NCI-H2029 treated with DMSO at 0.1 percent for 48 hours (cell line): Measurements from ENCODE around the gene SERHL2.
"Not testable (repeated sequence)": the region's sequence is repeated elsewhere in the genome, so short reads cannot be mapped to it uniquely, and the experiment has no call there.

Experiments used
- DNase-seq: peaks from one replicate; lab custom pipeline; 2025; lab: John Stamatoyannopoulos, UW

The SERHL2 gene

DNA sequence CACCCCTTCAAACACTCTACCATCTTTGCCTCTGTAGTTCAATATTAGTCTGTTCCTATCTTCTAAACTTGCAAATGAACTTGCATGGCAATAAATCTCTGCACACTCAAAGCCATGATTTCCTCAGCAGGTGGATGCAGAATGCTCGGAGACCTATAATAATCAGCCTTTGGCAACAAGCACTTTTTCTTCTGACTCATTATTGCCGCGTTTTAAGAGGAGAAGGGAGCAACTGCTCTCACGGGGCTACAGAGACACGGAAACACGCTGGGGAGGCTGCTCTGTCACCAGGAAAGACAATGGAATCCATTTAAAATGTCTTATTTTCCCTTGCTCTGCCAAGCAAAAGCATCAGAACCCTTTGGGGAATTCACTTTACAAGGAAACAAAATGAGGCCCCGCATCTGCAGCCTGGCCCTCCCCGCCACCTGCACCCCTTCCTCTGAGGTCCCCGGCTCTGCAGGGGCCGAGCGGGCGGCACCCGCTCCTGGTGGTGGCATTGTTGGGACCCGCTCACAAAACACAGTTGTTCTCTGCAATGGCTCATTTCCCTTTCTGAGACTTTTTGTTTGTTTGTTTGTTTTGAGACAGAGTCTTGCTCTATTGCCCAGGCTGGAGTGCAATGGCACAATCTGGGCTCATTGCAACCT is 18.5 kb upstream of the SERHL2 start:
- DNase-seq: not testable (repeated sequence)

DNA sequence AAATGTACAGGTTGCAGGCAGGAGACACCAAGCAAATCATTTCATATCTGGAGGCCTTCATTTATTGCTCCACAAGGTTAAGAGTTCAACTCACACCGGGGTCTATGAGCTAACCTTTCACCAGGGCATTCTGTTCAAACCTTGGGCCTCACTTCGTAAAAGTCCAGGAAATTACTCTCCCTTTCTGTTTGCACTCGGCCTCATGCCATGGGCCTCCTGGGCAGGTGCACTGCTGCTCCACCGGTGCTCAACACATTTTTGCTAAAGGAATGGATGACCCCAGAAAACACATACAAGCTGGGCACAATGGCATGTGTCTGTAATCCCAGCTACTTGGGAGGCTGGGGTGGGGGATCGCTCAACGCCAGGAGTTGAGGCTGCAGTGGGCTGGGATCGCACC is 17.6 kb upstream of the SERHL2 start:
- DNase-seq: no peak

DNA sequence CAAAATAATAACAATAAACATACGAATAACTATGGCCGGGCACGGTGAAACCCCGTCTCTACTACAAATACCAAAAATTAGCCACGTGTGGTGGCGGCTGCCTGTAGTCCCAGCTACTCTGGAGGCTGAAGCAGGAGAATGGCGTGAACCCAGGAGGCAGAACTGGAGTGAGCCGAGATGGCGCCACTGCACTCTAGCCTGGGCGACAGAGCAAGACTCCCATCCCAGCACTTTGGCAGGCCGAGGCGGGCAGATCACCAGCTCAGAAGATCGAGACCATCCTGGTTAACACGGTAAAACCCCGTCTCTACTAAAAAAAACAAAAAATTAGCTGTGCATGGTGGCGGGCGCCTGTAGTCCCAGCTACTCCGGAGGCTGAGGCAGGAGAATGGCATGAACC is 17.1 kb upstream of the SERHL2 start:
- not testable (repeated sequence) for DNase-seq

DNA sequence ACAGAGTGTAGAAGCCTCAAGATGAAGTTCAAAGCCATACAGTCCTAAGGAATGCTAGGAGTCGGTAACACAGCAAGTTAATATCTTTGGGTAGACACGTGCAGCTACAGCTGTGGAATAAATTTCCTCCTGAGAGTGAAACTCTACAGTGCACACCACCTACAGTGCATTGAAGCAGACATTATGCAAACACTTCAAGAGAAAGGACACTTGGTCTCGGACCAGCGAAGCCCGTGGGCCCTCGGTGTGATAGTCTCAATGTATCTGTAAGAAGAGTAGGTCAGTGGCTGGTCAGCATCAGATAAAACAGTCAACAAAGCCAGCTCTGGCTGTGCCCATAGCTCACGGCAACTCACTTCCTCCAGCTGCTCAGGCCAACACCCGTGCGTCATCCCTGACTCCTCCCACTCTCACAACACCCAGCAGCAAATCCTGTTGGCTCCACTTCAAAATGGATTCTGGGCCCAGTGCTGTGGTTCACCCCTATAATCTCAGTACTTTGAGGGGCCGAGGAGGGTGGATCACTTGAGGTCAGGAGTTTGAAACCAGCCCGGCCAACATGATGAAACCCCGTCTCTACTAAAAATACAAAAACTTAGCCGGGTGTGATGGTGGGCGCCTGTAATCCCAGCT is 16.4 kb upstream of the SERHL2 start:
- DNase-seq: not testable (repeated sequence)

DNA sequence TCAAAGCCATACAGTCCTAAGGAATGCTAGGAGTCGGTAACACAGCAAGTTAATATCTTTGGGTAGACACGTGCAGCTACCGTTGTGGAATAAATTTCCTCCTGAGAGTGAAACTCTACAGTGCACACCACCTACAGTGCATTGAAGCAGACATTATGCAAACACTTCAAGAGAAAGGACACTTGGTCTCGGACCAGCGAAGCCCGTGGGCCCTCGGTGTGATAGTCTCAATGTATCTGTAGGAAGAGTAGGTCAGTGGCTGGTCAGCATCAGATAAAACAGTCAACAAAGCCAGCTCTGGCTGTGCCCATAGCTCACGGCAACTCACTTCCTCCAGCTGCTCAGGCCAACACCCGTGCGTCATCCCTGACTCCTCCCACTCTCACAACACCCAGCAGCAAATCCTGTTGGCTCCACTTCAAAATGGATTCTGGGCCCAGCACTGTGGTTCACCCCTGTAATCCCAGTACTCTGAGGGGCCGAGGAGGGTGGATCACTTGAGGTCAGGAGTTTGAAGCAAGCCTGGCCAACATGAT is 14.5 kb upstream of the SERHL2 start:
- not testable (repeated sequence) for DNase-seq

DNA sequence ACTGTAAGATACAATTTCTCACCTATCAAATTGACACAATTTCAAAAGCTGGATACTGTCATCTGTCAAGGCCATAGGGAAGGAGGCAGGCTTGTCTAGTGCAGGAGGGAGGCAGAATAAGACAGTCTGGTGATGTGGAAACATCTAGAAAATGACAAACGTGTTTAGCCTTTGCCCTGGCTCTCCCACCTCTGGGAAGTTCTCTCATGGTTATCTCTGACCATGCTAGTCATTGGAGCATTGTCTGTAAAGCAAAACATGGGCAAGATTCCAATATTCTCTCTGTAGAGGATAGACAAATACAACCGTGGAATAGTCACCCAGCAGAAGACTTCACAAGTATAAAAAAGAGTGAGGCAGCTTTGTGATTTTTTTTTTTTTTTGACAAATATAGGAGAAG is 9.1 kb upstream of the SERHL2 start:
- DNase-seq: peak; percentile 77

DNA sequence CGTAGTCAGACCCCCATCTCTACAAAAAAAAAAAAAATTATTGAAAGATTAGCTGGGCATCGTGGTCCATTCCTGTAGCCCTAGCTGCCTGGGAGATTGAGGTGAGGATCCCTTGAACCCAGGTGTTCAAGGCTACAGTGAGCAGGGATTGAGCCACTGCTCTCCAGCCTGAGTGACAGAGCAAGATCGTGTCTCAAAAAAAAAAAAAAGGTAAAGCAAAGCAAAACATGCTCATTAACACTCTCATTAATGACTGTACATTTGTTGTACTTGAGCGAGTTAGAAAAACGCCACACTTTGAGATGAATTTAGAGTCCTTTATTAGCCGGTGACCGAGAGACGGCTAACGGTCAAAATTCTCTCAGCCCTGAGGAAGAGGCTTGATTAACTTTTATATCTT is 6.2 kb upstream of the SERHL2 start:
- DNase-seq: no peak

DNA sequence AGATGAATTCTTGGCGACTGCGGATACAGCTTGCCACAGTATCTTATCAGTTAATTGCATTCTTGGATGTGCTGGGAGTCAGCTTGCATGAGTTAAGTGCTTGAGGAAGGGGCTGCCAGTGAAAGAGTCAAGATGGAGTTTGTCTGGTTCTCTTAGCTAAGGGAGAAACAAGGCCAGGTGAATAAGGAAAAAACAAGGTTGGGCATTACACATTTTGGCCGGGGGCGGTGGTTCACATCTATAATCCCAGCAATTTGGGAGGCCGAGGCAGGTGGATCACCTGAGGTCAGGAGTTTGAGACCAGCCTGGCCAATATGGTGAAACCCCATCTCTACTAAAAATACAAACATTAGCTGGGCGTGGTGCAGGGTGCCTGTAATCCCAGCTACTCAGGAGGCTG is 5.6 kb upstream of the SERHL2 start:
- DNase-seq: not testable (repeated sequence)

DNA sequence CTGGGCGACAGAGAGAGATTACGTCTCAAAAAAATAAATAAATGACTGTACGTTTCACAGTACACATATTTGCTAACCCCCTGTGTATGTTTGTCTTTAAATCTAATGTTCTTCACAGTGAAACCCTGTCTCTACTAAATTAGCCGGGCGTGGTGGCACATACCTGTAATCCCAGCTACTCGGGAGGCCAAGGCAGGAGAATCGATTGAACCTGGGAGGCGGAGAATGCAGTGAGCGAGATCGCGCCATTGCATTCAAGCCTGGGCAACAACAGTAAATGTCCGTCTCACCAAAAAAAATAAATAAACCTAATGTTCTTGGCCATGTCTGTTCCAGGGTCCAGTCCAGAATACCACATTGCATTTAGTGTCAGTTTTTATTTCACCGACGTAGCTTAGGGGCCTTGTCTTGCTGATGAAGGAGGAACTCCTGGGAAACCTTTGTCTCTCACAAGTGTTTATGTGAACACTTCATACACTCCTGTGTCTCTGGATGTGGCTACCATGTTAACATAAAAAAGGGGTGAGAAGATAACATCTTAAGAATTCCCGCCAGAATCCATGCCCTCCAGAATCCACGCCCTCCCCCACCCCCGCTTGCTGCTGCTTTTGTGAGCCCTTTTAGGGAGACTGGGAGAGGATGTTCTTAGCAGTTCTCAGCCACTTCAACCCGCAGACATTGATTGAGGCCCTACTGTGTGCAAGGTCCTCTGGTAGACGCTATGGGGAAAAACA is 5.0 kb upstream of the SERHL2 start:
- DNase-seq: no peak

DNA sequence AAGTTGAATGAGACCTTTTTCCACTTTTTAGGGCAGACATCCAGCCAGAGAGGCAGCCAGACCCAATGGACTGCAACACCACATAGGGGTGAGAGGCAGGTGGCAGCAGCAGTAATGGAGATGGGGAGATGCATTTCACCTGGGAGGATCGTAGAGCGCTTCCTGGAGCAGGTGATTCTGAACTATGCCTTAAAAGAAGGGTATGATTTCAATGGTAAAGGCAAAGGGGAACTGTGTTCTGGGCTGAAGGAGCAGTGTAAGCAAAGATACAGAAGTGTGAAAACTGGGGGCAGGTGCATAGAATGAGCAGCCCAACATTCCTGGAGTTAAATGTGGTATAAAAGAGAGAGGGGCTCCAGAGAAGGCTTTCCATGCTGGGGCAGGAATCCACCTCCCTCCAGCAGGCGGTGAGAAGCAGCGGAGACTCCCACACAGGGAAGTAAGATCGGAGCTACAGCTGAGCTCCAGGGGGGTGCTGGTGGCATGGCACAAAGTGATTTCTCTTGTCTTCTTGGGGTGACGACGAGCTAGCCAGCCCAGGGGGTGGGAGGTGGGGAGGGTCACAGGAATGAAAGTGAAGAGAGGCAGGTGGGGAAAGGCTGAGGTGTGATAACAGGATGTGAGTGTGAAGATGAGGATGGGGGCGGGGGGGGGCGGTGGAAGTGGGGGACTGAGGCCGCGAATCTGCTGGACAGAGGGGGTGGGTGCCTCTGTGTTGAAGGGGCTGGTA is 4.3 kb upstream of the SERHL2 start:
- DNase-seq: no peak

DNA sequence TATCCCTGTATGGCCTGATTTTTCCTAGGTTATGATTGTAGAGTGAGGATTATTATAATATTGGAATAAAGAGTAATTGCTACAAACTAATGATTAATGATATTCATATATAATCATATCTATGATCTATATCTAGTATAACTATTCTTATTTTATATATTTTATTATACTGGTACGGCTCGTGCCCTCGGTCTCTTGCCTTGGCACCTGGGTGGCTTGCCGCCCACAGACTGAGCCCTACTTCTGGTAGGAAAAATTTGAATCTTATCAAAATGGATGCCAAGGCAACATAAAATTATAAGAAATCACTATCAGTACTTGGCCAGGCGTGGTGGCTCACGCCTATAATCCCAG is 1.5 kb upstream of the SERHL2 start:
- DNase-seq: not testable (repeated sequence)

DNA sequence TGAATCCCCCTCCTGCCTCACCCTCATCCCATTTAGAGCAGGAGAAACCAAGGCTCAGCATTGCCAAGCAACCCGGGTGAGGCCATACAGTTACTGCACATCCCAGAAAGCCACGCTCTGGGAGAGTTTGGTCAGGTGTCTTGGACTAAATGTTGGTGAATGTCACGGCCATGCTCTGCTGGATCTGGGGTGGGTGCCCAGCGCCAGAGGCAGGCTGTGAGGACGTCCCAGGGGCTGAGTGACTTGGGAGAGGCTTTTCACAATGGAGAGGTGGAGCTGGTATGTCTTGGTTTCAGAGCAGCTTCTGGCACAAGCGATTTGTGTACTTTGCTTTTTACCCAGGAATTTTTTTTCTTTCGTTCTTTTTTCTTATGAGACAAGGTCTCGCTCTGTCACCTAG is 6.6 kb downstream of the SERHL2 start:
- no peak for DNase-seq

DNA sequence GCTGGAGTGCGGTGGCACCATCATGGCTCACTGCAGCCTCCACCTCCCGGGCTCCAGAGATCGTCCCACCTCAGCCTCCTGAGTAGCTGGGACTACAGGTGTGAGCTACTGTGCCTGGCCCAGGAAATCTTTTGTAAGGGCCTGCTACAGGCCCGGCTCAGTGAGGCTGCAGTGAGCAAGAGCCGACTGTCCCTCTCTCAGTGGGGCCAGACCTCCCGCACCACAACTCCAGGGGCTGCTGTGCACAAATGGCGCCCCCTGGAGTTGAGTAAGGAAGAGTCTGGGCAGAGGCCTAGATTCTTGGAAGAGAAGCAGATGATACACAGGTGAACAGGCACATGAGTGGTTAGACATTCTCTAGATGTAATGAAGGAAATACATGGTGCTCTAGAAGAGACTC is 7.0 kb downstream of the SERHL2 start:
- DNase-seq: no peak

DNA sequence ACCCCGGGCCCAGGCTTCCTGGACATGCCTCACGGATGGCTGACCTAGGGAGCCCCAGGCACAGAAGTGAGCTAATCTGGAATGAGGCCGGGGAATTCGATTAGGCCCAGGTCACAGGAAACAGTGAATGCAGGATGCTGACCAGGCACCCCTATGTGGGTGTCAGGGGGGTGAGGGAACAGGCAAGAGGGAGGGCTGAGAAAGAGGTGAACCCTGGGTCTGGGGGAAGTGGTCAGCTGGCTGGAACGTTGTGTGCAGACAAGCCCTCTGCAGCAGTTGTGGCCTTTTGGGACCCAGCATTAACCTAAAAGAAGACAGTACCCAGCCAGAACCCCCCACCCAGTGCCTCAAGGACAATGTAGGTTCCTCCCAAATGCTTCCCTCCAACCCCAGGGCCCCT is 8.1 kb downstream of the SERHL2 start:
- DNase-seq: no peak

DNA sequence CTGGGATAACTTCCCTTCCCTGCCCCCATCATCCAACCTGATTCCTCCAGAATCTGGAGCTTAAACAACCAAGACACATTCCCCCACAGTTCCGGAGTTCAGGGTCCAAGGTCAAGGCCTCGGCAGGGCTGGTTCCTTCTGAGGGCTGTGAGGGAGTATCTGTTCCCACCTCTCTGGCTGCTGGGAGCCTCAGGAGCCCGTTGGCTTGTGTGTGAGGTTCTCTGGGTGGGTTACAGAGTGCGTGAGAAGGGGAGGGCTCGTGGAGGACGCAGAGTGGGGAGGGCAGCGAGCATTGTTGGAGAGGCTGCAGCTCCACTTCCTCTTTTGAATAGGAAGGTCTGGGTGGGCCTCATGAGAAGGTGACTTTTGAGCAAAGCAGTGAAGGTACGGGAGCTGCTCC is 8.5 kb downstream of the SERHL2 start:
- DNase-seq: no peak

DNA sequence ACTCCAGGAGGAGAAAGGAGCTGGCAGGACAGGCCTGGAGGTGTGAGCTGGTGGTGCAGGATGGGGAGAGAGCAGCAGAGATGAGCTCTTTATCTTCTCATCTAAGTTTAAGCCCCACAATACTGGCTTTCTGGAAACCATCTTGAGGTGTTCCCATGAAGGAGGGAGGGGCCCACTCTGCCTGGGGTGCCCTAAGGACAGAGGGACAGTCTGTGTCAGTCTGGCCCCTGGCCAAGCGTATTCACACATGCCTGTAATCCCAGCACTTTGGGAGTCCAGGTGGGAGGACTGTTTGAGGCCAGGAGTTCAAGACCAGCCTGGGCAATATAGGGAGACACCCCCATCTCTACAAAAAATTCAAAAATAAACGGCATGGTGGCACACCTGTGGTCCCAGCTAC is 8.9 kb downstream of the SERHL2 start:
- no peak for DNase-seq

DNA sequence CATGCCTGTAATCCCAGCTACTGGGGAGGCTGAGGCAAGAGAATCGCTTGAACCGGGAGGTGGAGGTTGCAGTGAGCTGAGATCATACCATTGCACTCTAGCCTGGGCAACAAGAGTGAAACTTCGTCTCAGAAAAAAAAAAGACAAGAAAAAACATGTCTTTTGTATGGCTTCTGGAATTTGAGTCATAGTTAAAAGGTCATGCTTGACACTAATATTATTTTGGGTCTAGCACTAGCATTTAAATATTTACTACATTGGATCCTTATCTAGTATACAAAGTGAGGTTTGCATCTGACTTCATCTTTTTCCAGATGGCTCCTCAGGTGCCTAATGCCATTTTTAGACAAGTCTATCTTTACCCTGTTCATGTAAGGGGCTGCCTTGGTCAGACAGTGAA is 10.2 kb downstream of the SERHL2 start:
- not testable (repeated sequence) for DNase-seq

DNA sequence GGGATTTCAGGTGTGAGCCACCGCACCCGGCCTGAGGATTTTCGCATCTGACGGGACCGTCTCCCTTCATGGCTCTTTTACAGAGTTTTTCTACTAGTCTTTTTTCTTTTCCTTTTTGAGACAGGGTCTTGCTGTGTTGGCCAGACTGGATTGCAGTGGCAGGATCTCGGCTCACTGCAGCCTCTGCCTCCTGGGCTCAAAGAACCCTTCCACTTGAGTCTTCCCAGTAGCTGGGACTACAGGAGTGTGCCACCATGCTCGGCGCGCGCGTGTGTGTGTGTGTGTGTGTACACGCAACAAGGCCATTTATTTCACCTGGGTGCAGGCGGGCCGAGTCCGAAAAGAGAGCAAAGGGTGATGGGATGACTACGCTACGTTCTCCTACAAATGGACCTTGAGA is 10.9 kb downstream of the SERHL2 start:
- no peak for DNase-seq

DNA sequence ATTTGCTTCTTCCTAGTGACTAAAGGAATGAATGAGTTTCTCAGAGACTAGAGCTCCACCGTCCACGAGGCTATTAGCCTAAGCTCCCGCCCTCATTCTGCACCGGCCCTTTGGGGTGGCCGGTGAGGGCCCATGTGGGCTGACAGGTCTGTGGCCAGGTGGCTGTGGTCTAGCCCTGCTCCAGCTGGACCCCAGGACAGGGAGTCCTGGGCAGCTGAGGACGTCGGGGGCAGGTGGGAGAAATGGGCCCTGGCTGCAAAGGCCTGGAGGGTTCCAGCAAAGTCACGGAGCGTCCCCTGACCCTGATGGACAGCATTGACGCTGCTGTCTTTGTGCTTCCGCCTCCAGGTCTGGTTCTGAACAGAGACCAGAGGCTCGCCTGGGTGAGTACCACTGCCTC is 12.2 kb downstream of the SERHL2 start:
- DNase-seq: no peak

DNA sequence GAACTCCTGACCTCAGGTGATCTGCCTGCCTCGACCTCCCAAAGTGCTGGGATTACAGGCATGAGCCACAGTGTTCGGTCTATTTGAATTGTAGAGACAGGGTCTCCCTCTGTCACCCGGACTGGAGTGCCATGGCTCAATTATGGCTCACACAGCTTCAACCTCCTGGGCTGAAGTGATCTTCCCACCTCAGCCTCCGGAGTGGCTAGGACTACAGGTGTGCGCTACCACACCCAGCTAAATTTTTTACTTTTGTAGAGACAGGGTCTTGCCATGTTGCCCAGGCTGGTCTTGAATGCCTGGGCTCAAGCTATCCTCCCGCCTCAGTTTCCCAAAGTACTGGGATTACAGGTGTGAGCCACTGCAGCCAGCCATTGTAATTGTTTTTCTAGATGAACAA is 14.2 kb downstream of the SERHL2 start:
- not testable (repeated sequence) for DNase-seq

DNA sequence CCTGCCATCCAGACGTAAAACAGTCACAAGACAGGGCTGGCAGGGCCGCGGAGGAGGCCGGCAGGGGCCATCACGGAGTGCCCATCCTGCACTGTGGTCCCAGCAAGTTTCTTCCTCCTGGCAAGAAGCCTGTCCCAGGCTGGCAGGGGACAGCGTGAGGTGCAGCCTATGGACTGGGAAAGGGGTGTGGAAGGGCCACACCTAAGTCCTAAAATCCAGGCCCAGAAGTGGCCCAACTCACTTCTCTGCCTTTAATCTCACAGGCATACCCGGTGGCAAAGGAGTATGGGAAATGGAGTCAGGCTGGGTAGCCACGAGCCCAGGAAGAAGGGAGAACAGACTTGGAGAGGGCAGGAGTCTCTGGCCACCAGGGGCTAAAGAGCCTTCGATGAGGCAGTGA is 16.8 kb downstream of the SERHL2 start:
- DNase-seq: not testable (repeated sequence)

DNA sequence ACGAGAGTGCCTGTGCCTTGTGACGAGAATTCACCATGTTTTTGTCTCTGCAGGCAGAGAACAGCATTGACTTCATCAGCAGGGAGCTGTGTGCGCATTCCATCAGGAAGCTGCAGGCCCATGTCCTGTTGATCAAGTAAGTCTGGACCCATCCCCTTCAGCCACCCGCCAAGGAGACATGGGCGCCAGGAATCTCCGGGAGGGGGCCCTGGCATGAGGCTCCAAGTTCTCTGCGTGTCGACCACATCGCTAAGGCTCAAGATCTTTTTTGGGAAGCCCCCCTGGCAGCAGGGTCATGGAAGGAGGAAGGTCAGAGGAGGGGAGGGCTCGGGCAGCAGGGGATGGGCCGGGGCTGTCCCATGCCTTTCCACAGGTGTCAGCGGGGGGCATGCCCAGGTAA is 17.3 kb downstream of the SERHL2 start:
- not testable (repeated sequence) for DNase-seq

DNA sequence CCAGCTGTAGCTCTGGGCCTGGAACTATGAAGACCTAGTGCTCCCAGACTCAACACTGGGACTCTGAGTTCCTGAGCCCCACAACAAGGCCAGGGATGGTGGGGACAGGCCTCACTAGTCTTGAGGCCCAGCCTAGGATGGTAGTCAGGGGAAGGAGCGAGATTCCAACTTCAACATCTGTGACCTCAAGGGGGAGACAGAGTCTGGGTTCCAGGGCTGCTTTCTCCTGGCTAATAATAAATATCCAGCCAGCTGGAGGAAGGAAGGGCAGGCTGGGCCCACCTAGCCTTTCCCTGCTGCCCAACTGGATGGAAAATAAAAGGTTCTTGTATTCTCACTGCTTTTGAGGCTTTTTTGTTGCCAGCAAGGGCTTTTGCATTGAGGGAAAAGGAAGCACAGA is 20.3 kb downstream of the SERHL2 start:
- not testable (repeated sequence) for DNase-seq
